HepG2 (cell line): ENCODE results near the gene CDK7. TPM values are rescaled to one million over a fixed set of nuclear protein-coding genes. Genes with fewer than 3 reads are reported as not detected.
"Not testable (repeated sequence)": the region's sequence is repeated elsewhere in the genome, so short reads cannot be mapped to it uniquely, and the experiment has no call there.

Experiments used
- ATAC-seq: fragments of 200-7000 bp; cut with Tn5 transposase; 3 replicates; pipeline ENCODE4 v1.9.1; 2020; ENCODE audit warnings: mild to moderate bottlenecking, moderate library complexity
- BruUV-seq: library from RNA; stranded (reverse); fragments of 400-500 nt; replicated peaks from 2 replicates; lab custom pipeline; 2021; lab: Mats Ljungman, UMichigan
- CTCF ChIA-PET: fragments of 300-600 bp; formaldehyde crosslinking; extraction: SDS; loops from one replicate; lab custom pipeline; 2021; ENCODE audit warnings: low total read pairs, inconsistent platforms, low intra/inter-chr PET ratio; lab: Yijun Ruan, JAX
- POLR2A ChIA-PET: fragments of 350-600 bp; sonication (Branson Sonifier 250); formaldehyde crosslinking; loops from one replicate; lab custom pipeline; 2020; ENCODE audit warnings: antibody characterized with exemption, inconsistent platforms; lab: Yijun Ruan, JAX
- DNase-seq: peaks from one replicate; pipeline ENCODE4 v3.0.0-alpha.2; 2015; ENCODE audit warnings: low spot score
- FAIRE-seq: peaks from 3 replicates; lab custom pipeline; 2011; peaks lifted over from hg19 to GRCh38; lab: Jason Lieb, UNC
- H2AFZ ChIP-seq: one replicate; pipeline ENCODE4 v1.6.1; 2011; ENCODE audit warnings: low read length, inconsistent platforms
- H3K27ac ChIP-seq: fragments of 300-600 bp; 3 replicates; pipeline ENCODE4 v1.8.0; 2011; ENCODE audit warnings: mixed run types, mild to moderate bottlenecking, mixed read lengths, low read length, inconsistent platforms; ENCODE audit not compliant: insufficient read depth; ENCODE audit errors: extremely low read length
- H3K27me3 ChIP-seq, 2 experiments: fragments of 200-600 bp in 1 of 2; 2 replicates in 1 of 2; 3 replicates in 1 of 2; pipeline versions ENCODE4 v1.6.0 to v1.8.0; 2011; ENCODE audit warnings: low read length in 2 of 2, mild to moderate bottlenecking in 2 of 2, moderate library complexity in 2 of 2, inconsistent platforms in 1 of 2; ENCODE audit not compliant: insufficient read depth in 2 of 2, control insufficient read depth in 1 of 2
- H3K36me3 ChIP-seq, 2 experiments: fragments of 200-600 bp in 1 of 2; replicated peaks in 1 of 2; 2 replicates in 1 of 2; 3 replicates in 1 of 2; pipeline versions ENCODE4 v1.5.1 to v1.8.0; 2011; ENCODE audit warnings: low read length in 2 of 2, inconsistent platforms in 1 of 2; ENCODE audit not compliant: insufficient read depth in 2 of 2, control insufficient read depth in 1 of 2
- H3K4me1 ChIP-seq: 2 replicates; pipeline ENCODE4 v1.5.1; 2012; ENCODE audit warnings: low read length, inconsistent platforms; ENCODE audit not compliant: insufficient read depth
- H3K4me2 ChIP-seq: 2 replicates; pipeline ENCODE4 v1.6.0; 2011; ENCODE audit warnings: low read depth, low read length, inconsistent platforms
- H3K4me3 ChIP-seq, 3 experiments: fragments of 200-600 bp in 1 of 3; sonication (generic), shearing (Covaris generic) in 1 of 3; replicated peaks in 1 of 3; 2 replicates each; pipeline ENCODE4 v1.5.1; 2011 to 2016; ENCODE audit warnings: low read length in 3 of 3, inconsistent platforms in 2 of 3, low read depth in 2 of 3, mild to moderate bottlenecking in 2 of 3, control low read depth in 1 of 3, mixed read lengths in 1 of 3; ENCODE audit not compliant: insufficient read depth in 1 of 3
- H3K79me2 ChIP-seq: one replicate; pipeline ENCODE4 v1.6.1; 2011; ENCODE audit warnings: low read length, inconsistent platforms; ENCODE audit not compliant: insufficient read depth
- H3K9ac ChIP-seq: 2 replicates; pipeline ENCODE4 v1.6.0; 2011; ENCODE audit warnings: mild to moderate bottlenecking, low read depth, low read length, inconsistent platforms; ENCODE audit not compliant: insufficient read depth
- H3K9me3 ChIP-seq: 2 replicates; pipeline ENCODE4 v1.5.1; 2012; ENCODE audit warnings: mild to moderate bottlenecking, low read length
- H4K20me1 ChIP-seq: 2 replicates; pipeline ENCODE4 v1.6.0; 2011; ENCODE audit warnings: inconsistent platforms, mild to moderate bottlenecking, low read length, moderate library complexity; ENCODE audit not compliant: insufficient read depth
- HDAC1 ChIP-seq: sonication (generic); formaldehyde crosslinking; IDR thresholded peaks from 2 replicates; pipeline ENCODE4 v1.5.1; 2020; ENCODE audit warnings: mild to moderate bottlenecking, missing genetic modification reagents
- NFE2 ChIP-seq: sonication (generic); formaldehyde crosslinking; IDR thresholded peaks from 2 replicates; pipeline ENCODE4 v1.4.0; 2020; ENCODE audit warnings: missing genetic modification reagents
- NFE2L2 ChIP-seq: fragments of 150-350 bp; IDR thresholded peaks from 2 replicates; pipeline ENCODE4 v1.6.1; 2014; ENCODE audit warnings: low read length
- RFXAP ChIP-seq: sonication (generic); formaldehyde crosslinking; IDR thresholded peaks from 2 replicates; pipeline ENCODE4 v1.4.0; 2020; ENCODE audit warnings: missing genetic modification reagents, borderline replicate concordance
- SKIL ChIP-seq: sonication (generic); formaldehyde crosslinking; IDR thresholded peaks from 2 replicates; pipeline ENCODE4 v1.8.0; 2022; ENCODE audit warnings: missing genetic modification reagents, mild to moderate bottlenecking, moderate library complexity, borderline replicate concordance
- ZMAT3 ChIP-seq: sonication (generic); formaldehyde crosslinking; conservative IDR thresholded peaks from 2 replicates; pipeline ENCODE4 v1.7.0; 2021; ENCODE audit warnings: missing genetic modification reagents
- ZNF234 ChIP-seq: sonication (generic); formaldehyde crosslinking; conservative IDR thresholded peaks from 2 replicates; pipeline ENCODE4 v1.5.1; 2020; ENCODE audit warnings: mild to moderate bottlenecking, missing genetic modification reagents
- ZNF24 ChIP-seq: fragments of 450-650 bp; IDR thresholded peaks from 2 replicates; pipeline ENCODE4 v1.6.1; 2017; ENCODE audit warnings: antibody characterized with exemption, mild to moderate bottlenecking
- ZNF7 ChIP-seq: IDR thresholded peaks from 2 replicates; pipeline ENCODE4 v1.6.1; 2016; ENCODE audit warnings: missing biosample characterization, missing genetic modification reagents
- WGBS: methylation state at CpG from one replicate; pipeline ENCODE4 v1.1.6; 2017; ENCODE audit warnings: low lambda C conversion rate; 5-methylcytosine and 5-hydroxymethylcytosine counted together
- in situ Hi-C: cut with HindIII; loops from 2 replicates; pipeline ENCODE4 v1.10.0; 2017; ENCODE audit warnings: low pct_unique_long_range_greater_than_20kb; ENCODE audit not compliant: extremely low pct_ligation_motif_present
- intact Hi-C: fragments of 100-400 bp; cut with micrococcal nuclease; formaldehyde crosslinking; loops from one replicate; pipeline ENCODE4 v1.10.0; 2022; ENCODE audit not compliant: unreplicated experiment
- polyA plus RNA-seq, 8 experiments: library from polyadenylated mRNA; depleted of rRNA in 3 of 8; stranded (reverse) in 7 of 8; unstranded in 1 of 8; fragments of >200 nt; fragmentation: Illumina TruSeq in 4 of 8; extraction: Trizol in 4 of 8; gene quantifications; 2 replicates each; pipeline versions ENCODE4 v1.2.1 to v1.2.3, GENCODE V29; 2011 to 2016; ENCODE audit warnings: low read depth in 4 of 8, missing spikeins in 1 of 8, mixed read lengths in 1 of 8; ENCODE audit not compliant: insufficient read depth in 1 of 8
- total RNA-seq, 5 experiments: library from RNA; depleted of rRNA; stranded (reverse); fragments of >200 nt; fragmentation: Illumina TruSeq; extraction: Trizol; gene quantifications; 2 replicates each; pipeline ENCODE4 v1.2.3, GENCODE V29; 2016; ENCODE audit warnings: low read depth in 1 of 5
- TF ChIP-seq, protein P1 (sequence below): sonication (generic); formaldehyde crosslinking; IDR thresholded peaks from 2 replicates; pipeline ENCODE4 v1.5.0; 2020; ENCODE audit warnings: mild to moderate bottlenecking, missing genetic modification reagents

The CDK7 gene
- total and polyA plus RNA-seq, 2 of the 13 experiments (the other 11 are each of a cell fraction or from before 2014, with no cell fraction given): 41.2 to 54.9 TPM

DNA sequence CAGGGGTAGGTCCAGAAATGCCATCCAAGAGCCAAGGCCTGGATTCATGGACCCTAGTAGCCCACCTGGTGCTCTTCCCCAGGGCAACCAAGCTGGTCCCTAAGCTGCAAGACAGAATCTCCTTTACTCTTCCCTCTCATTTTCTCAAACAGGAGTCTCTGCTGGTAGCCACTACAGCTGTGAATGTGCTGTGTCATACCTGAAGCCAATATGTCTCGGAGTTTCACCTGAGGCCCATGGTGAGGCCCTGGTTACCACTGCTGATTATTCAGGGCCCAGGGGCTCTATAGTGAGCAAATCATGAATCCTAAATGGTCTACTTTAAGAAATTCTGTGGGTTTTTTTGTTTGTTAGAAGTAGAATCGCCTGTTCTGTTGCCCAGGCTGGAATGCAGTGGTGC is 15.9 kb downstream of the CDK7 start (continued):
- TF ChIP-seq NFE2L2 (peak; percentile 32; the same call in 1 of the 2 replicates), ZMAT3 (CRISPR knock-in tag) (no peak), NFE2 (CRISPR knock-in tag) (0 out of 2 replicates have a peak, but pooled peaks have one; percentile 11)
- TF ChIP-seq, all 625 proteins: peak for 2

DNA sequence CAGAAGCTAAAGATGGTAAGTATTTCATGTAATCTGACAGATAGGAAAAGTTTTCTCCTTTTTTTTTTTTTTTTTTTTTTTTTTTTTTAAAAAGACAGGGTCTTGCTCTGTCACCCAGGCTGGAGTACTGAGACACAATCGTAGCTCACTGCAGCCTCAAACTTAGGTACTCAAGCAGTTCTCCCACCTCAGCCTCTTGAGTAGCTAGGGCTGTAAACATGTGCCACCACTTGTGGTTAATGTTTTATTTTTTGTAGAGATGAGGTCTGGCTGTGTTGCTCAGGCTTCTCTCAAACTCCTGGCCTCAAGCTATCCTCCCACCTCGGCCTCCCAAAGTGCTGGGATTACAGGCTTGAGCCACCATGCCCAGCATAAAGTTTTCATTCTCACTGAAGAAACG is 17.8 kb downstream of the CDK7 start:
- Histone ChIP-seq H3K9me3 (no peaks in the 10 kb centered on the region), H4K20me1 (no peaks in the 10 kb centered on the region), H3K27ac (no peak overlapping the region), H3K9ac (no peak overlapping the region), H3K4me2 (no peak overlapping the region), H3K36me3 (peaks cover 3 to 25% of the 10 kb centered on the region in 2 experiments; a peak in 4 of 5 replicates), H3K79me2 (peaks cover 37% of the 10 kb centered on the region), H3K4me1 (peaks cover 8% of the 10 kb centered on the region; the same call in 1 of the 2 replicates), H2AFZ (no peak overlapping the region), H3K27me3 (no peaks in the 10 kb centered on the region), H3K4me3 (no peak overlapping the region)
- FAIRE-seq (no peak), DNase-seq (no peak), ATAC-seq (no peak)
- 87% methylated on average over 3 of the region's 3 CpGs for WGBS
- intact Hi-C loops (no loop called here), in situ Hi-C loops (no loop called here)
- ChIA-PET CTCF (no interaction called here), POLR2A (no interaction called here)
- TF ChIP-seq SKIL (no peak), ZNF24 (no peak), RFXAP (CRISPR knock-in tag) (no peak), NFE2L2 (no peak), HDAC1 (CRISPR knock-in tag) (no peak), ZNF234 (CRISPR knock-in tag) (no peak), ZNF7 (0 out of 2 replicates have a peak, but pooled peaks have one; percentile 15)
- TF ChIP-seq, protein P1, sequence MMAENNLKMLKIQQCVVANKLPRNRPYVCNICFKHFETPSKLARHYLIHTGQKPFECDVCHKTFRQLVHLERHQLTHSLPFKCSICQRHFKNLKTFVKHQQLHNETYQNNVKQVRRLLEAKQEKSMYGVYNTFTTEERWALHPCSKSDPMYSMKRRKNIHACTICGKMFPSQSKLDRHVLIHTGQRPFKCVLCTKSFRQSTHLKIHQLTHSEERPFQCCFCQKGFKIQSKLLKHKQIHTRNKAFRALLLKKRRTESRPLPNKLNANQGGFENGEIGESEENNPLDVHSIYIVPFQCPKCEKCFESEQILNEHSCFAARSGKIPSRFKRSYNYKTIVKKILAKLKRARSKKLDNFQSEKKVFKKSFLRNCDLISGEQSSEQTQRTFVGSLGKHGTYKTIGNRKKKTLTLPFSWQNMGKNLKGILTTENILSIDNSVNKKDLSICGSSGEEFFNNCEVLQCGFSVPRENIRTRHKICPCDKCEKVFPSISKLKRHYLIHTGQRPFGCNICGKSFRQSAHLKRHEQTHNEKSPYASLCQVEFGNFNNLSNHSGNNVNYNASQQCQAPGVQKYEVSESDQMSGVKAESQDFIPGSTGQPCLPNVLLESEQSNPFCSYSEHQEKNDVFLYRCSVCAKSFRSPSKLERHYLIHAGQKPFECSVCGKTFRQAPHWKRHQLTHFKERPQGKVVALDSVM (CRISPR knock-in tag): peak; percentile 88
- BruUV-seq: no TSS peak

GRCh38 chr5:69255940-69256339 is 21.3 kb downstream of the CDK7 start:
- H2AFZ ChIP-seq, FAIRE-seq, CTCF ChIA-PET, H3K9ac ChIP-seq, intact Hi-C loops, H3K9me3 ChIP-seq, DNase-seq, H3K79me2 ChIP-seq, H4K20me1 ChIP-seq, BruUV-seq, H3K4me2 ChIP-seq, H3K4me1 ChIP-seq, H3K4me3 ChIP-seq, H3K27ac ChIP-seq, POLR2A ChIA-PET, H3K27me3 ChIP-seq, in situ Hi-C loops, ATAC-seq: not testable (repeated sequence)
- WGBS: 97% methylated on average over 4 of the region's 4 CpGs
- H3K36me3 ChIP-seq: peaks cover 5 to 46% of the 10 kb centered on the region in 2 experiments
